Muscle of arm (tissue), 12 donors: ENCODE measurements around the gene PRADC1. TPM values are rescaled to one million over a fixed set of nuclear protein-coding genes. Genes with fewer than 3 reads are reported as not detected.

Experiments
- DNase-seq: peaks from one replicate; pipeline ENCODE4 v3.0.0-alpha.2; 2013
- polyA plus RNA-seq, 12 donors: library from polyadenylated mRNA; unstranded; fragments of 120-200 nt; gene quantifications; one replicate each; pipeline ENCODE4 v1.2.1, GENCODE V29; 2013; ENCODE audit not compliant: insufficient read length in 12 of 12

The PRADC1 gene
- polyA plus RNA-seq, 12 donors: 15.9 to 32.8 (median 26.7) TPM; not detected in 1

GRCh38 chr2:73260338-73260984, 27.4 kb upstream of the PRADC1 start:
- no peak for DNase-seq

GRCh38 chr2:73259704-73260337, 26.8 kb upstream of the PRADC1 start:
- DNase-seq: no peak

- no peak for DNase-seq
Observed at GRCh38 chr2:73259276-73259675, 26.2 kb upstream of the PRADC1 start.

GRCh38 chr2:73258913-73259215, 25.8 kb upstream of the PRADC1 start:
- DNase-seq: no peak

GRCh38 chr2:73258186-73258912, 25.3 kb upstream of the PRADC1 start:
- DNase-seq: no peak

- DNase-seq: no peak
Observed at GRCh38 chr2:73257425-73258125, 24.5 kb upstream of the PRADC1 start.

DNA sequence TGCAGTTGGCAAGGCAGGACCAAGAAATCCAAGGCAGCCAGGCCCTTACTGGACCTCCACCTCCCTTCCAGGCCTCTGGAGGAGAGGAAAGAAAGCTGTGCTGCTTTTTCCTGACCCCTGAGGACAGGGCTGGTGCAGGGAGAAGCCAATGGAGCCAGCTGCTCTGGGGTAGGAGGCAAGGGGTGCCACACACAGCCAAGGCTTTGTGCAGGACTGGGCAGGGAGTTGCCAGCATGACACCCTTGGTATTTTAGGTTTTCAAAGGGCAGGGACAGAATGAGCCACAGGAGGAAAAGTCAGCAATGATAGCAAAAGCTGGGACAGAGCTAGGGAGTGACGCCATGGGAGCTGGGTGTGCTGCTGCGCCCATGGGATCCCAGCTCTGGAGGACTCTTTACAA, 24.0 kb upstream of the PRADC1 start:
- DNase-seq: no peak

GRCh38 chr2:73256618-73256922, 23.5 kb upstream of the PRADC1 start:
- DNase-seq: no peak

GRCh38 chr2:73255907-73256617, 23.0 kb upstream of the PRADC1 start:
- DNase-seq: no peak

GRCh38 chr2:73255007-73255644, 22.1 kb upstream of the PRADC1 start:
- DNase-seq: no peak

DNA sequence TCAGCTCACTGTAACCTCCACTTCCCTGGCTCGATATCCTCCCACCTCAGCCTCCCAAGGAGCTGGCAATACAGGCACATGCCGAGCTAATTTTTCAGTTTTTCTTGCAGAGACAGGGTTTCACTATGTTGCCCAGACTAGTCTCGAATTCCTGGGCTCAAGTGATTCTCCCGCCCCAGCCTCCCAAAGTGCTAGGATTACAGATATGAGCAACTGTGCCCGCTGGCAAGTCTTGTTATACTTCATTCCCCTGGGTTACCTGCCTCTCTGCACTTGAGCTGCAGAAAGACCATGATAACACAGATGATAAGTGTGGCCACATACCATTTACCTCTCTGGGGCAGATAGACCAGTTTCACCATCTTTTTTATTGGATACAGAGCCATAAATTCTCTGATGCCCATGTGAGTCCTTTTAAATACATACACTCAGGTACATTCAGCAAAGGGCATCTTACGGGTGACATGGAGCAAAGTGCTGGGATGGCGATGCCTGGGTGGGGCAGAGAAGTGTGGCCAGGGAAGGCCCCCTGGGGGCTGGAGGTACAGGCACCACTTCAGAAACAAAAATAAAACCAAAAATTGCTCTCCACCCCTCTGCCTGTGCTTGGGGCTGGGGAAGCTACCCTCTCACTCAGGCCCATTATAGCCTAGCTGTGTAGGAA, 21.4 kb upstream of the PRADC1 start:
- no peak for DNase-seq

GRCh38 chr2:73253901-73254300, 20.9 kb upstream of the PRADC1 start:
- DNase-seq: no peak

DNA sequence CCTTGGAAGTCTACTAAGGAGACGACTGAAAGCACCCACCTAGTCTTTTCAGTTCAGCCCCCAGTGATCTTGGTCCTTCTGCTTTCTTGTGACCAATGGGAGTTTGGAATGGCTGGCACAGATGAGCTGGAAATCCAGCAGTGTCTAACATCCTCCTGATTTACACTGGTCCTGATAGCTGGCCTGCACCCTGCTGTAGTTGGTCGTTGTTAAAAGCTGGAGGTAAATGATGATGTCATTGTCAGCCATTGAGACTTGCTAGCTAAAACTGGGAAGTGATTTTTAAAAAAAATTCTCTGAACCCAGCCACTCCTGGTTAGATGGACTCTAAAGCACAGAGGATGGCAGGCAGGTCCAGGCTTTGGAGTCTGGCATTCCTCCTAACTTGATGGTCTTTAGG, 20.4 kb upstream of the PRADC1 start:
- no peak for DNase-seq

DNA sequence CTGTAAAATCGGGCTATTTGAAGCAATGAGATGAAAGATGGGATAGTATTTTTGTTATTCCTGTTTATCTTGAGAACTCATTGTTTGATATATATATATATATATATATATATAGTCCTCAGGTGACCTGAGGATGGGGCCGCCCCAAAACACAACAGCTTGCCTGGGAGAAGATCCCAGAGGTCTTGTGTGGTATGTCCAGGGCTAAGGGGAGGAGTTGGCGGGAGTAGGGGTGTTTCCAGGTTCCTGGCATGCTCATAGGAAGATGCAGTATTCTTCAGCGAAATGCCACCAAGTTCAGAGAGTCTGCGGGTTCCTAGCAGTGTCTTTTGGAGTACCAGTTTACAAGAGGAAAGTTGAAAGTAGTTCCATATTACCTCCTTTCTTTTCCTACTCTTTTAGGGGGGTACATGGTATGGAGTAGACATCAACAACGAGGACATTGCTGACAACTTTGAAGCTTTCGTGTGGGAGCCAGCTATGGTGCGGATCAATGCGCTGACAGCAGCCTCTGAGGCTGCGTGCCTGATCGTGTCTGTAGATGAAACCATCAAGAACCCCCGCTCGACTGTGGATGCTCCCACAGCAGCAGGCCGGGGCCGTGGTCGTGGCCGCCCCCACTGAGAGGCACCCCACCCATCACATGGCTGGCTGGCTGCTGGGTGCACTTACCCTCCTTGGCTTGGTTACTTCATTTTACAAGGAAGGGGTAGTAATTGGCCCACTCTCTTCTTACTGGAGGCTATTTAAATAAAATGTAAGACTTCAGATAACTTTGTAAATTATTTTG, 19.4 kb upstream of the PRADC1 start:
- no peak for DNase-seq

GRCh38 chr2:73250872-73251846, 18.1 kb upstream of the PRADC1 start:
- no peak for DNase-seq

DNA sequence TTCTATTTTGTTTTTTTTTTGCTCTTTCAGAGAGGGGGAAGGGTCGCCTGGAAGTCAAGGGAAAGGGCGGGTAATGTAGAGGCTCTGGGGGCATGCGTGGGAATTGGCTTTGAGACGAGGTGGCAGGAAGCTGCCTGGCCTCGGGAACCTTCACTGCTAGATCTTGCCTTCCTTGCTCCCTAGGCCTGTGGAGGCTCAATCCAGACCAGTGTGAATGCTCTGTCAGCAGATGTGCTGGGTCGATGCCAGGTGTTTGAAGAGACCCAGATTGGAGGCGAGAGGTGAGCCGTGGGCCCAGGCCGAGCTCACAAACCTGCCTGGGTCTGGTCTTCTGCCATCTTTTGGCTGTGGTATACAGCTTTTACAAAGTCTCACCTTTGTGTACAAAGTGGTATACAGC, 16.6 kb upstream of the PRADC1 start:
- no peak for DNase-seq

GRCh38 chr2:73246850-73247249, 13.8 kb upstream of the PRADC1 start:
- no peak for DNase-seq

DNA sequence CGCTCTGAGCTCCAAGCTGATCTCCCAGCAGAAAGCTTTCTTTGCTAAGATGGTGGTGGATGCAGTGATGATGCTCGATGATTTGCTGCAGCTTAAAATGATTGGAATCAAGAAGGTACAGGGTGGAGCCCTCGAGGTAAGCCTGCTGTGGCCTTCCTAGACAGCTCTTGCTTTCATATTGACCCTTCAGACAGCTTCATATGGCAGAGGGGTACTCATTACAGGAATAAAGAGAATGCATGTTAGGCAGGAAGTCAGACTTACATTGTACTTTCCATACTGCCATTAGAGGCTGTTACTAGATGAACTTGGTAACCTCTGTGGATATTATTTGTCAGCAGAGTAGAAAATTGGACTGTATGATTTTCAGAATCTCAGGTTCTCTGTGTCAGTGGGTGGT, 11.5 kb upstream of the PRADC1 start:
- DNase-seq: no peak
